Keratinocyte (primary cell): ENCODE results near the gene HTR5A.

ENCODE experiments used
- CTCF ChIP-seq, 3 experiments: IDR thresholded peaks in 1 of 3; conservative IDR thresholded peaks in 1 of 3; optimal IDR thresholded peaks in 1 of 3; 2 replicates in 2 of 3; 3 replicates in 1 of 3; pipeline versions ENCODE3 to v1.5.1; 2011; ENCODE audit warnings: low read length in 3 of 3, mild to moderate bottlenecking in 3 of 3, moderate library complexity in 2 of 3, control low read depth in 1 of 3, inconsistent platforms in 1 of 3; ENCODE audit not compliant: insufficient read depth in 2 of 3; ENCODE audit errors: extremely low read depth in 1 of 3
- EZH2 ChIP-seq: IDR thresholded peaks from one replicate; pipeline ENCODE4 v1.6.1; 2012; ENCODE audit warnings: inconsistent platforms, mild to moderate bottlenecking, low read length, moderate library complexity

- no peak for TF ChIP-seq CTCF (optimal IDR thresholded peaks at IDR 0.05 in 1 of 3, IDR thresholded peaks at IDR 0.05 in 1 of 3, conservative IDR thresholded peaks at IDR 0.05 in 1 of 3; ENCODE audit: extremely low read depth in 1 of 3, insufficient read depth in 2 of 3, low read length in 3 of 3)
- TF ChIP-seq EZH2 = no peak
Measured at GRCh38 chr7:155021699-155022145, 48.4 kb upstream of the HTR5A start.
